Colonic mucosa (tissue), 4 donors: Measurements from ENCODE around the gene APOBEC3B. TPM values are rescaled to one million over a fixed set of nuclear protein-coding genes. Genes with fewer than 3 reads are reported as not detected.

Experiments
- DNase-seq: peaks from one replicate; pipeline ENCODE4 v3.0.0-alpha.2; 2020
- H3K27ac ChIP-seq: fragments of 200-600 bp; one replicate; pipeline ENCODE4 v1.8.0; 2021
- H3K27me3 ChIP-seq: fragments of 200-600 bp; one replicate; pipeline ENCODE4 v1.8.0; 2021
- H3K36me3 ChIP-seq: fragments of 200-600 bp; one replicate; pipeline ENCODE4 v1.8.0; 2021
- H3K4me1 ChIP-seq: fragments of 200-600 bp; one replicate; pipeline ENCODE4 v1.8.0; 2021; ENCODE audit warnings: mild to moderate bottlenecking
- H3K4me3 ChIP-seq: fragments of 200-600 bp; one replicate; pipeline ENCODE4 v1.8.0; 2021
- H3K9ac ChIP-seq, 2 donors: one replicate each; pipeline ENCODE4 v1.7.0; 2013; ENCODE audit warnings: control low read depth in 2 of 2, low read depth in 2 of 2, low read length in 2 of 2
- H3K9me3 ChIP-seq: fragments of 200-600 bp; one replicate; pipeline ENCODE4 v1.8.0; 2021
- CTCF ChIP-seq: fragments of 200-600 bp; IDR thresholded peaks from one replicate; pipeline ENCODE4 v1.8.0; 2022; ENCODE audit warnings: antibody characterized with exemption, mild to moderate bottlenecking
- intact Hi-C: fragments of 100-400 bp; cut with DNase I; formaldehyde crosslinking; loops from one replicate; pipeline ENCODE4 v1.14.1; 2022
- total RNA-seq, 2 donors: library from RNA; stranded (reverse); fragmentation: NEBNext Ultra II Directional in 1 of 2; extraction: Animal tissue kit (Norgen Biotek cat#: 25700) in 1 of 2; gene quantifications; one replicate each; pipeline ENCODE4 v1.2.1, GENCODE V29; 2021
- donor health status: healthy.
- donor health status: DM: no; HTN: no; CAD: no.
- donor health status: DM: no; HTN: no; CAD: no.

The APOBEC3B gene
- total RNA-seq = 10 to 100 TPM in 1 of 2 donors, 1 to 10 TPM in 1; 9.3 to 18.9 TPM

DNA sequence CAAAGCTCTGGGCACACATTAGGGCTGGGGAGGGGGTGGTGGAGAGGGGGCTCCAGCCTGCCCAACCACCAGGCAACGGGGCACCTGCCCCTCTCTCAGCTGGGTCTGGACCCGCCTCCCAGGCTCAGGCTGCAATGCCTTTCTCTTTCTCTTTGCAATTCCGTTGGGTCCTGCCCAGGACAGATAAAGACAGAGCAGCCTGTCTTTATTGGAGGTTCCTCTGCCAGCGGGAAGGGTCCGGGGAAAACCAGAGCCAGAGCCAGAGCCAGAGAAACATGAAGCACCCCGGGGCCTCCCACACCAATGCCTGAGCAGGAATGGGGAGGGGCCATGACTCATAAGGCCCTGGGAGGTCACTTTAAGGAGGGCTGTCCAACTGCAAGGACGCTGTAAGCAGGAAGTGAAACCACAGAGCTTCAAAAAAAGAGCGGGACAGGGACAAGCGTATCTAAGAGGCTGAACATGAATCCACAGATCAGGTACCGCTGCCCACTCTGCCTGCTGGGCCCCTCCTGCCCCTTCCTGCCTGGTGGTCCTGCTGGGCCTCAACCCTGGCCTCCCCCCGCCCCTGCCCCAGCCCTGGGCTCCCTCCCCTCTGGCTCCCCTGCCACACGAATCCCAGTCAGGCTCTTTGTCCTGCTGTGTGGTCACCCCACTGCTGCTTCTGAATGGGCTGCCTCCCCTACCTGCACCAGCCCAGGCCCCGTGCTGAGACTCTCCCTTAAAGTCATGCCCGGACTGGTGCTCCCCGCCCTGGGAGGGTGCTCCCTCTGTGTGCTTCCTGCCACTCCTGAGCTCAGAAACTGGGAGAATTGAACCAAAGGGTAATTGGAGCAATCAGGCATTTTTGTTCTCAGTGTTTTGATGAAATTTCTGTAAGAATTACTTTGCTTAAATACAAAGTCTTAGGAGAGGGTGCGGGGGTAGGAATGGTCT, at the start of gene APOBEC3B:
Gene APOBEC3B, plus strand, starts transcription at position 356 of the 936 bp plus-strand sequence. Its CDS starts 107 bp downstream, at position 463.
- TF ChIP-seq CTCF = no peak
- Histone ChIP-seq H3K4me3 (no peak within 1 kb of the TSS), H3K9me3 (no peaks in the 10 kb centered on the region), H3K36me3 (no peaks in the 10 kb centered on the region), H3K9ac (peak within 1 kb of the TSS; percentile 58 to 70), H3K27ac (peak within 1 kb of the TSS; percentile 55), H3K4me1 (no peaks in the 10 kb centered on the region), H3K27me3 (no peaks in the 10 kb centered on the region)
- intact Hi-C loops = no loop called here
- DNase-seq = peak; percentile 95

DNA sequence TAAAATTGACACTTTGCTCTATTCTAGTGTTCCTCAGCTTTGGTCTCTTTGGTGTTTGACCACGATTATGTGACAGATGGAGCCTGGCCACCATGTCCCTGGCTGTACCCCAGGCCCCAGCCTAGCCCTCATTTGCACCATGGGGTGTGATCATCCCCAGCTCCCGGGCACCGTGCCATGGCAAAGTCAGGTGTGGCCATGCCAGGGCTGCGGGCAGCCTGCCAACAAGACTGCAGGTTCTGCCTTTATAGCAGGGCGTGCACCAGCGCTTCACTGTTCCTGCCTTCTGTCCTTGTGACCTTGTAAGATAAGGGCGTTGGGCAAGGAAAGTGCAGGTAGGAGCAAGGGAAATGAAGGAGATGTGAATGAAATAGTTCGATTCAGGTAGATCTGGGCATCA, 47.1 kb upstream of the APOBEC3B start:
- intact Hi-C loops = no loop called here
- Histone ChIP-seq H3K27me3 (no peaks in the 10 kb centered on the region), H3K4me1 (no peaks in the 10 kb centered on the region), H3K27ac (peak overlapping the region; percentile 16), H3K9ac (peak overlapping the region in 1 of 2 donors; percentile 40), H3K9me3 (no peaks in the 10 kb centered on the region), H3K36me3 (no peaks in the 10 kb centered on the region), H3K4me3 (no peak overlapping the region)
- TF ChIP-seq CTCF = no peak
- peak; percentile 99 for DNase-seq

GRCh38 chr22:38935616-38936015, 46.5 kb upstream of the APOBEC3B start:
- Histone ChIP-seq H3K4me3 (no peak overlapping the region), H3K27ac (peak overlapping the region; percentile 10)
- DNase-seq = no peak

DNA sequence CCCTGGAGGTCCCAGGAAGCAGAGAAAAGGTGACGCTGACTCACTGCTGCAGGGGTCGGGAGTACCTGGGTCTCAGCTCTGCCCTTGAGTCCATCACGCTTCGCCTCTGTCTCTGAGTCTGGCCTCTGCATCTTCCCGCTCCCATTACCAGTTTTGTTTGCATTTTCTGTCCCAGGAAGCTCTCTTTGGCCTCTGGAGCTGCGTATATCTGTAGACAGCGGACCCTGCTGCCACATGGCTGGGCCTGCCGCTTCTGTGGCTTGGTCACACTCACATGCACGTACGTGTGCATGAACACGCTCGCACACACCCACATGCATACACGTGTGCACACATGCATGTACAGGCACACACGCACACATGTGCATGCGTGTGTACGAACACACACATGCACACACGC, 45.6 kb upstream of the APOBEC3B start:
- Histone ChIP-seq H3K36me3 (no peaks in the 10 kb centered on the region), H3K4me1 (no peaks in the 10 kb centered on the region), H3K27me3 (no peaks in the 10 kb centered on the region), H3K9ac (peak overlapping the region in 1 of 2 donors; percentile 9), H3K27ac (no peak overlapping the region), H3K9me3 (no peaks in the 10 kb centered on the region), H3K4me3 (no peak overlapping the region)
- intact Hi-C loops = no loop called here
- no peak for TF ChIP-seq CTCF
- no peak for DNase-seq

More at GRCh38 chr22:38935616-38936015, 46.5 kb upstream of the APOBEC3B start:
- no peaks in the 10 kb centered on the region for H3K9me3 ChIP-seq
- H3K36me3 ChIP-seq = no peaks in the 10 kb centered on the region
- H3K4me1 ChIP-seq = no peaks in the 10 kb centered on the region
- intact Hi-C loops = no loop called here
- peak overlapping the region in 1 of 2 donors; percentile 40 for H3K9ac ChIP-seq
- no peak for TF ChIP-seq CTCF
- H3K27me3 ChIP-seq = no peaks in the 10 kb centered on the region

DNA sequence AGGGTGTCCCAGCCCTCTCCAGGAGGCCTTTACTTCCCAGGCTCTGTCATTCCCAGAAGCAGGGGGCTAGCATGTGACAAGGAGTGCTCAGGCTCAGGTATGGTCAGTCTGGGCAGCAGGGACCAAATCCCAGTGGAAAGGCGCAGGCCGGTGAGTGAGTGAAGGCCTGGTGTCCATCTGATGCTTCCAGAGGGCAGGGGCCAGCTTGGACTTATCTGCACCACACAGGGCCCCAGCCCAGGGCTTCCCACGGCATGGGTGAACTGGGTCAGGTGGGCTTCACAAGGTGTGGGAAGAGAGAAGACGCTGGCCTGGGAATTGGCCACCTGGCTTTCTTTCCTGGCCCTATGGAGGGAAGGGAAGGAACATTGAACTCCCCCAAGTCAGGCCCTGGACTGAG, 45.1 kb upstream of the APOBEC3B start:
- TF ChIP-seq CTCF = no peak
- intact Hi-C loops = no loop called here
- Histone ChIP-seq H3K27ac (no peak overlapping the region), H3K4me3 (no peak overlapping the region), H3K9ac (no peak overlapping the region), H3K27me3 (no peaks in the 10 kb centered on the region), H3K4me1 (no peaks in the 10 kb centered on the region), H3K9me3 (no peaks in the 10 kb centered on the region), H3K36me3 (no peaks in the 10 kb centered on the region)
- no peak for DNase-seq
